ENCODE measurements around the gene CHDH.

Gene CHDH, protein sequence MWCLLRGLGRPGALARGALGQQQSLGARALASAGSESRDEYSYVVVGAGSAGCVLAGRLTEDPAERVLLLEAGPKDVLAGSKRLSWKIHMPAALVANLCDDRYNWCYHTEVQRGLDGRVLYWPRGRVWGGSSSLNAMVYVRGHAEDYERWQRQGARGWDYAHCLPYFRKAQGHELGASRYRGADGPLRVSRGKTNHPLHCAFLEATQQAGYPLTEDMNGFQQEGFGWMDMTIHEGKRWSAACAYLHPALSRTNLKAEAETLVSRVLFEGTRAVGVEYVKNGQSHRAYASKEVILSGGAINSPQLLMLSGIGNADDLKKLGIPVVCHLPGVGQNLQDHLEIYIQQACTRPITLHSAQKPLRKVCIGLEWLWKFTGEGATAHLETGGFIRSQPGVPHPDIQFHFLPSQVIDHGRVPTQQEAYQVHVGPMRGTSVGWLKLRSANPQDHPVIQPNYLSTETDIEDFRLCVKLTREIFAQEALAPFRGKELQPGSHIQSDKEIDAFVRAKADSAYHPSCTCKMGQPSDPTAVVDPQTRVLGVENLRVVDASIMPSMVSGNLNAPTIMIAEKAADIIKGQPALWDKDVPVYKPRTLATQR

DNA sequence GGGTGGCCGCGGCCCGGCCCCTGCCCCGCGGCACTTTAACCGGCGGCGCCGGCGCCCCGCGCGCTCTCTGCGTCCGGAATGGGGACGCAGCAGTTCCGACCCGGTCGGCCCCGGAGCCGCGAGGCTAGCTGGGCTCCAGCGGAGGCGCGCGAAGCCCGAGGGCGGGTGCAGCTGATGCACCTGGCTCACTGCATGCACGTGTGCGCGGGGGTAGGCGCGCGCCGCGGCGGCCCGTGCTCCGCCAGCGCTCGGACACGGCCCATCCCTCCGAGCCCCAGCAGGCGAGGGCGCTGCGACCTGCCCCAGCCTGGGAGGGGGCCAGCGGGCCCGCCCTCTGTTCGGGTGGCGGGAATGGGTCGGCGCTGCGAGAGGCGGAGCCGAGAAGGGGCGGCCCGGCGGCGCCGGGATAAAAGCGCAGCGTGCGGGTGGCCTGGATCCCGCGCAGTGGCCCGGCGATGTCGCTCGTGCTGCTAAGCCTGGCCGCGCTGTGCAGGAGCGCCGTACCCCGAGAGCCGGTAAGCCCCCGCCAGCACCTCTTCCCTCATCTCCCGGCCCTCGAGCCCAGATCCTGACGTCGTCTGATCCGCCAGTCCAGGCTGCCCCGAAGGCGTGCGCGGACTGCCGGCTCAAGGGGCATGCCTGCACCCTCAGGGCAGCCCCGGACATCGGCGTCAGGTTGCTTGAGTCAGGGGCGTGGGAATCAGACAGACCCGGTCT lies at the start of gene CHDH, which contains the start of gene IL17RB:
Gene CHDH, minus strand, starts transcription at position 286 of the 717 bp plus-strand sequence. CDS start 22,411 bp downstream, outside the sequence.
Gene IL17RB, plus strand, starts transcription at position 435 of the 717 bp plus-strand sequence. Its CDS starts 21 bp downstream, at position 456.
- DNase-seq, result no peak

- DNase-seq, result no peak
These were observed 46.0 kb upstream of the CHDH start for GRCh38 chr3:53892286-53892637.

- peak; percentile 95 for DNase-seq
These were observed 45.5 kb upstream of the CHDH start, which contains the start of gene SELENOK for GRCh38 chr3:53891497-53892285. Gene SELENOK (minus strand): TSS chr3:53891859.

- DNase-seq, result peak; percentile 33
These were observed 44.7 kb upstream of the CHDH start for GRCh38 chr3:53890726-53891475.

- no peak for DNase-seq
These were observed 42.0 kb upstream of the CHDH start for GRCh38 chr3:53888232-53888631.

GRCh38 chr3:53887446-53887845 lies 41.2 kb upstream of the CHDH start:
- DNase-seq, result no peak

- no peak for DNase-seq
These were observed 39.0 kb upstream of the CHDH start for GRCh38 chr3:53885239-53885638.

DNA sequence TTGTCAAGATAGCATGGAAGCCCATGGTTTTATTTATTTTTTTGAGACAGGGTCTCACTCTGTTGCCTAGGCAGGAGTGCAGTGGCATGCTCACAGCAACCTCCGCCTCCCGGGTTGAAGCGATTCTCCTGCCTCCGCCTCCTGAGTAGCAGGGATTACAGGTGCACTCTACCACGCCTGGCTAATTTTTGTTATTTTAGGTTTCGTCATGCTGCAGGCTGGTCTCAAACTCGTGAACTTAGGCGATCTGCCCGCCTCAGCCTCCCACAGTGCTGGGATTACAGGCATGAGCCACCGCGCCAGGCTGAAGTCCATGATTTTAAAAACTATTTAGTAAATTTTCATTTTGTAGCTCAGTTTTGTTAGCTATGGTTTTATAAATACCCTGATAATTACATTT lies 38.4 kb upstream of the CHDH start:
- no peak for DNase-seq

DNA sequence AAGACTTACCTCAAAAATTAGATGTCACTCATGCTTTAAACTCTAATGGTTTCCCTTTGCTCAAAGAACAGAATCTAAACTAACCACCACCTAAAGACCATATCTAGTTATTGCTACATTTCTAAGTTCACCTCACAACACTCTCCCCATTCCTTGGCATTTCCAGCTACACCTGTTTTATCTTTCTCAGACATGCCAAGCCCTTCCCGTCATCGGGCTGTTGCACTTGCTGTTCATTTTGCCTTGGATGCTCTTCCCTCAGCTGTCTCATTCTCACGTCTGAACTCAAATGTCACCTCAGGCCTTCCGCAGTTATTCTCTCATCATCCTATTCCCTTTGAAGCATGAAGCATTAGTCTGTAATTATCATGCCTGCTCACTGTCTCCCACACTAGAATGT lies 36.8 kb upstream of the CHDH start:
- DNase-seq, result no peak

DNA sequence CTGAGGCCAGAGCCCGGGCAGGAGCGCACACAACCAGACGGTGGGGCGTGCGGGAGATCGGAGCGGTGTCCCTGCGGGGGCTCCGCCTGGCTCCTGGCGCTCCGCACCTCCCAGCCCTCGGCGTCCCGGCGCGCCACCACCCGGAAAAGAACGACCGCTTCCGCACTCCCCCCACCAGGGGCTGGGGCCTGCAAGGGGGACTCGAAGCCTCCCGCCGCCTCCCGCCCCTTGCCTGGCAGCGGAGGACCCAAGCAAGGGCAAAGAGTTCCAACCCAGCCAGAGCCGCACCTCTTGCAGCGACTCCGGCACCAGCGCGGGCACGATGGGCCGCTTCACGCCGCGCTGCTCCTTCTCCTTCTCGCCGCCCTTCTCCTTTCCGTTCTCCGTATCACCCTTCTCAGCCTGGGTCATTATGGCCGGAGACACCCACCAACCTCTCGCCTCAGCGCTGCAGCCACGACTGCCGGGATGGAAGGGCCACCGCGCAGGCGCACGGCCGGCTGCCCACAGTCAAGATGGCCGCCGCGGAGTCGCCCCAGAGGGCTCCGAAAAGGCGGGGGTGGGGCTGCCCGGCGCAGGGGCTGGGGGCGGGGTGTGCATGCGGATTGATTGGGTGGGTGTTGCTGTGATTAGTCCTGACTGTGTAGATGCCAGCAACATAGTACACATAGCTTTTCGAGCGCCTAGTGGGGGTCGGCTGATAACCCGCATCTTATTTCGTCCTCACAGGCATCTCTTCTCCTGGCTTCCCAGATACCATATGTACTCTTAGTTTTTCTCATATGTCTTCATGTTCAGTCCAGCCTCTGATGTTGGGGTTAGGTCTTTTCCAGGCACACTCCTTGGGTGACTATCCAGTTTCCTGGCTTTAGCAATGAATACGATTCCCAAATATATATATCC lies 35.7 kb upstream of the CHDH start, which contains the start of gene ACTR8:
Gene ACTR8, minus strand, starts transcription at position 462 of the 903 bp plus-strand sequence. Its CDS starts 51 bp downstream, at position 411.
- peak; percentile 82 for DNase-seq

DNA sequence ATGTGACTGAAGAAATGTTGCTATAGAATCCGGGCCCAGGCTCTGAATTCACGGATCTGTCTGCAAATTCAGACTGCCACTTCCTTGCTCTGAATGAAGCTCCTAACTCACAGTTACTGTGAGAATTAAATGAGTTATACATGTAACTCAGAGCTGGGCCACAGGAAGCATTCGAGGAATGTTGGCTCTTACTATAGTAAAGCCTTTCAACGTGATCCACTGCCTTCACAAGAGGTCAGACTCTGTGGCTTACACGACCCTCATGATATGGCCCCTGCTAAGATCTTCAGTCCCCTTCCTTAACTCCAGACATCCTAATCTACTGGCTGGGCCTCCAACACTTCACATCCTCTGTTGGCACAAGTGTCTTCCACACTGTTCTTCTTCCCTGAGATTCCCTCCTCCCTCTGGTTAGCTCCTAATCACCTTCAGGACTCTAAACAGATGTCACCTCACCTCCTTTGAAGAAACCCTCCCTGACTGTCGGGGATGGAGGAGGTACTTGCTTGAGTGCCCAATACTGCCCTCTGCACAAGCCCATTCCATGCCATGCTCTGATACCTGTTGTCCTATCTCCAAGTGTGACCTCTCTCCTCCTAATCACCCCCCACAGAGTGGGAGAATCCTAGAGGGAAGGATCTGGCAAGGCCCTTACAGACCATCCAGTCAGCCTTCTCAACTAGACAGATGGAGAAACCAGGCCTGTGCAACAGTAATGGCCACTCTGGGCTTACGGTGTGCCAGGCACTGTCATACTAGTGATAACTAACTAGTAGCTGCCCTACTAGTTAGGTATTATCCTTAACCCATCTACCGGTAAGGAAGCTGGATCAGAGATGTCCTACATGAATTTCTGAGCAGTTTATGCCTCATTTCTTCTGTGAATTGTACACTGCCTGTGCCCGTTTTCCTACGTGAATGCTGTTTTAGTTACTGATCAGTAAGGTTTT lies 34.5 kb upstream of the CHDH start:
- no peak for DNase-seq

DNA sequence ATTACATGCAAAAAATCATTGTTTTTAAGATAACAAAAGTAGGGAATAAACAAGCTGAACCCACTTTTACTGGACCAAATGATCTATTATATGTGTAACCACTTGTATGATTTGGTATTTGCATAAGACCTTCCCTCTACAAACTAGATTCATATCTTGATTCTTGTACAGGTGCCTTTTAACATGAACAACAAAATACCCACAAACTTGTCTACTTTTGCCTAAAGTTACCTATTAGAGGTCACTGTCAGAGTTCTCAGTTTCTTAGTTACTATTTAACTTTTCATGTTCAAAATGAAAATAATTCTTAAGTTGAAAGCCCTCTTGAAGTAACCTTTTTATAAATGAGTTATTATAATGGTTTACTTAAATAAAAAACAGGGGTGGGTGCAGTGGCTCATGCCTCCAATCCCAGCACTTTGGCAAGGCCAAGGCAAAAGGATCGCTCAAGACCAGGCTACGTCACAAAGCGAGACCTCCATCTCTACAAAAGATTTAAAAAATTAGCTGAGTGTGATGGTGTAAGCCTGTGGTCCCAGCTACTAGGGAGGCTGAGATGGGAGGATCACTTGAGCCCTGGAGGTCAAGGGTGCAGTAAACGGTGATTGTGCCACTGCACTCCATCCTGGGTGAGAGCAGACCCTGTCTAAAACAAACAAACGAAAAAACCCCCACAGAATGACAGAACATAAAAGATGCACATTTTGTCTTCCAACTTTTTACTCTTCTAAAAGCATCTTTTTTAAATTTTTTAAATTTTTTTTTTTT lies 19.7 kb upstream of the CHDH start:
- DNase-seq, result no peak

- no peak for DNase-seq
These were observed 16.9 kb upstream of the CHDH start for GRCh38 chr3:53863145-53863544.

DNA sequence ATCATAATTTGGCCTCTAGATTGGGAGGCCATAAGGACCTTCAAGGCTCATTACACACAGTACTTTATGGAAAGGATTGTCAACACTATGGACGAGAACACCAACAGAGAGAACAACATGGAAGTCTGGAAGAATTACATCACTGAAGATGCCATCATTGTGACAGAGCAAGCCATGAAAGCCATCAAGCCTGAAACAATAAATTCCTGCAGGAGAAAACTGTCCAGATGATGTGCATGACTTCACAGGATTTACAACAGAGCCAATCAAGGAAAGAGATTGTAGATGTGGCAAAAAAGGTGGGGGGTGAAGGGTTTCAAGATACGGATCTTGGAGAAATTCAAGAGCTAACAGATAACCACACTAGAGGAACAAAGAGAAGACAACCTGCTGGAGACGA lies 16.0 kb upstream of the CHDH start:
- no peak for DNase-seq

- DNase-seq, result no peak
These were observed 14.0 kb upstream of the CHDH start for GRCh38 chr3:53860196-53860595.

DNA sequence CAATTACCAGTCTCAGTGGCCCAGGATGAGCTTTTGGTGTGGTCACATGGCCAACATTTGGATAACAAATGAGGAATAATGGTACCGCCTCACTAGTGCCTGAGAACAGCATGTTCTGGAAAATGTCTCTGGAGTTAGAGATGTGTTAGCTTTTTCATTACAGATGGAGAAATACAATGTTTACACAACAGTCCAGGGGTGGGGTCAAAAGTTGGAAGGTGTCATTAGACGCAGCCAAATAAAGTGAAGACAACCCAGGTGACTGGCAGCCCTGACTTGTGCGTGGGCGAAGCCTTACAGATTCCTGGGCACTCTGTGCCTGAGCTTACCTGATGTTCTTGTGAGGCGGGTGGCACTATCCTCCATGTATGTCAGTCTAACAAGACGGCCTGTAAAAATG lies 13.0 kb upstream of the CHDH start:
- DNase-seq, result no peak

DNA sequence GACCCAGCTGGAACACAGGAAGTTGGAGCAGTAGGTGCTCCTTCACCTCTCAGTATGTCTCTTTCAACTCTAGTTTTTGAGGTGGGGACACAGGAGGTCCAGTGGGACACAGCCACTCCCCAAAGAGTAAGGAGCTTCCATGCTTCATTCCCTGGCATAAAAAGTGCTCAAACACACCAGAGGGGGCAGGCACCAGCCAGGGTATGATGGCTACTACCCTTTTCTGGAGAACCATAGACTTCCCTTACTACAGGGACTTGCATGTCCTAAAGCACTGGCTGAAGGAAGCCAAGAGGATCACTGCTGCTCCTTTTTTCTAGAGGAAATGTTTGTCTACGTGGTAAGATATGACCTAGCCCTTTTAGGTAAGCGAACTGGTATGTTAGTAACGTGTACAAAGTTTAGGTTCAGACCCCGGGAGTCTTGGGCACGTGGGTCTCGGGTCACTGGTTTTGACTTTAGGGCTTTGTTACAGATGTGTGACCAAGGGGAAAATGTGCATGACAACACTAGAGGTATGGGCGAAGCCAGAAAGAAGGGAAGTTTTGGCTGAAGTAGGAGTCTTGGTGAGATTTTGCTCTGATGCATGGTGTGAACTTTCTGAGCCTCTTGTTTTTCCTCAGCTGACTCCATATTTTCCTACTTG lies 12.0 kb upstream of the CHDH start:
- DNase-seq, result no peak

- no peak for DNase-seq
These were observed 10.7 kb upstream of the CHDH start for GRCh38 chr3:53856964-53857363.

Data from activated T-cell treated with anti-CD3 and anti-CD28 coated beads for 4 hours (primary cell).